H1 (cell line): ENCODE data around the gene CHDH.
A peak's percentile ranks its signal among the peaks of the same experiment; 100 is the strongest.

ENCODE experiments used
- ASH2L ChIP-seq: fragments of 200-600, 300-600 bp; sonication (generic); IDR thresholded peaks from one replicate; pipeline ENCODE4 v1.7.1; 2017; ENCODE audit warnings: low read length
- CHD2 ChIP-seq: IDR thresholded peaks from 2 replicates; pipeline ENCODE4 v1.6.1; 2012; ENCODE audit warnings: low read length, improper control_type of control experiment
- EGR1 ChIP-seq: IDR thresholded peaks from 2 replicates; pipeline ENCODE4 v1.6.1; 2011; ENCODE audit warnings: low read depth, low read length, borderline replicate concordance
- EP300 ChIP-seq, 2 experiments: IDR thresholded peaks; 1 replicate in 1 of 2; 2 replicates in 1 of 2; pipeline ENCODE4 v1.6.1; 2011 to 2012; ENCODE audit warnings: low read depth in 2 of 2, low read length in 2 of 2, mild to moderate bottlenecking in 2 of 2, borderline replicate concordance in 1 of 2, inconsistent platforms in 1 of 2, moderate library complexity in 1 of 2
- EZH2 ChIP-seq: fragments of 200-600 bp; sonication (generic); IDR thresholded peaks from 2 replicates; pipeline ENCODE4 v1.7.1; 2012; ENCODE audit warnings: low read depth, mild to moderate bottlenecking, moderate library complexity, low read length, inconsistent platforms; ENCODE audit not compliant: severe bottlenecking
- JUN ChIP-seq: IDR thresholded peaks from 2 replicates; pipeline ENCODE4 v1.6.1; 2011; ENCODE audit warnings: low read depth, mild to moderate bottlenecking, improper control_type of control experiment, low read length
- PHF8 ChIP-seq: fragments of 200-600 bp; sonication (generic); conservative IDR thresholded peaks from 2 replicates; pipeline ENCODE4 v1.7.1; 2012; ENCODE audit warnings: low read depth, mild to moderate bottlenecking, inconsistent platforms, low read length, moderate library complexity
- POLR2AphosphoS5 ChIP-seq: IDR thresholded peaks from 2 replicates; pipeline ENCODE4 v1.6.1; 2011; ENCODE audit warnings: low read depth, low read length
- RAD21 ChIP-seq, 2 experiments: IDR thresholded peaks in 1 of 2; conservative IDR thresholded peaks in 1 of 2; 2 replicates each; pipeline ENCODE4 v1.6.1; 2011; ENCODE audit warnings: low read depth in 2 of 2, low read length in 2 of 2, improper control_type of control experiment in 1 of 2, inconsistent platforms in 1 of 2, mild to moderate bottlenecking in 1 of 2, moderate library complexity in 1 of 2
- RXRA ChIP-seq: IDR thresholded peaks from 2 replicates; pipeline ENCODE4 v1.6.1; 2011; ENCODE audit warnings: low read depth, mild to moderate bottlenecking, low read length, moderate library complexity; ENCODE audit not compliant: insufficient read depth
- SP2 ChIP-seq: IDR thresholded peaks from 2 replicates; pipeline ENCODE4 v1.6.1; 2012; ENCODE audit warnings: mild to moderate bottlenecking, low read length, inconsistent platforms
- TF ChIP-seq, protein P1 (sequence below), 3 experiments: IDR thresholded peaks; 1 replicate in 2 of 3; 2 replicates in 1 of 3; pipeline versions ENCODE4 v1.5.1 to v1.6.1; 2011; ENCODE audit warnings: low read length in 3 of 3, mild to moderate bottlenecking in 3 of 3, inconsistent platforms in 2 of 3, low read depth in 1 of 3, moderate library complexity in 1 of 3; ENCODE audit not compliant: insufficient read depth in 1 of 3; ENCODE audit errors: control extremely low read depth in 1 of 3

DNA sequence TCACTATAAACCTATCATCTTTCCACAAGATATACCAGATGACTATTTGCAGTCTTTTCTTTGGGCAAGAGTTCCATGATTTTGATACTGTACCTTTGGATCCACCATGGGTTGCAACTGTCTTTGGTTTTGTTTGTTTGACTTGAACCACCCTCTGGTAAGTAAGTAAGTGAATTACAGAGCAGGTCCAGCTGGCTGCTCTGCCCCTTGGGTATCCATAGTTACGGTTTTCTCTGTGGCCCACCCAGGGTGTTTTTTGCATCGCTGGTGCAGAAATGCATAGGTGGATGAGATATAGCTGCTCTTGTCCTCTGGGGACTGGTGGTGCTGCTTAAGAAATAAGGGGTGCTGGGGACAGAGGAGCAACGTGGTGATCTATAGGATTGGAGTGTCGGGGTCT is 33.8 kb downstream of the CHDH start:
- no peak for TF ChIP-seq EZH2
- TF ChIP-seq, protein P1, sequence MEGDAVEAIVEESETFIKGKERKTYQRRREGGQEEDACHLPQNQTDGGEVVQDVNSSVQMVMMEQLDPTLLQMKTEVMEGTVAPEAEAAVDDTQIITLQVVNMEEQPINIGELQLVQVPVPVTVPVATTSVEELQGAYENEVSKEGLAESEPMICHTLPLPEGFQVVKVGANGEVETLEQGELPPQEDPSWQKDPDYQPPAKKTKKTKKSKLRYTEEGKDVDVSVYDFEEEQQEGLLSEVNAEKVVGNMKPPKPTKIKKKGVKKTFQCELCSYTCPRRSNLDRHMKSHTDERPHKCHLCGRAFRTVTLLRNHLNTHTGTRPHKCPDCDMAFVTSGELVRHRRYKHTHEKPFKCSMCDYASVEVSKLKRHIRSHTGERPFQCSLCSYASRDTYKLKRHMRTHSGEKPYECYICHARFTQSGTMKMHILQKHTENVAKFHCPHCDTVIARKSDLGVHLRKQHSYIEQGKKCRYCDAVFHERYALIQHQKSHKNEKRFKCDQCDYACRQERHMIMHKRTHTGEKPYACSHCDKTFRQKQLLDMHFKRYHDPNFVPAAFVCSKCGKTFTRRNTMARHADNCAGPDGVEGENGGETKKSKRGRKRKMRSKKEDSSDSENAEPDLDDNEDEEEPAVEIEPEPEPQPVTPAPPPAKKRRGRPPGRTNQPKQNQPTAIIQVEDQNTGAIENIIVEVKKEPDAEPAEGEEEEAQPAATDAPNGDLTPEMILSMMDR (IDR thresholded peaks at IDR 0.05; ENCODE audit: control extremely low read depth in 1 of 3, insufficient read depth in 1 of 3, low read depth in 1 of 3, low read length in 3 of 3) = peak in 2 of 3 experiments; percentile 25 to 52; a peak in 3 of 4 replicates
- TF ChIP-seq CHD2 = no peak
- no peak for TF ChIP-seq SP2
- no peak for TF ChIP-seq RXRA
- TF ChIP-seq PHF8 = no peak
- TF ChIP-seq RAD21 (IDR thresholded peaks at IDR 0.05 in 1 of 2, conservative IDR thresholded peaks at IDR 0.05 in 1 of 2; ENCODE audit: low read depth in 2 of 2, low read length in 2 of 2) = peak; percentile 42 to 57
- TF ChIP-seq POLR2AphosphoS5 = no peak
- no peak for TF ChIP-seq ASH2L
- TF ChIP-seq JUN = no peak
- no peak for TF ChIP-seq EP300 (IDR thresholded peaks at IDR 0.05; ENCODE audit: borderline replicate concordance in 1 of 2, low read depth in 2 of 2, low read length in 2 of 2)
- no peak for TF ChIP-seq EGR1
